Uterus (tissue), 2 donors: Measurements from ENCODE around the gene CDH4.

Experiments
- POLR2A ChIP-seq, 2 donors: fragments of 450-650 bp; IDR thresholded peaks; one replicate each; pipeline ENCODE4 v1.6.1; 2016; ENCODE audit warnings: antibody characterized with exemption in 2 of 2, mild to moderate bottlenecking in 1 of 2, moderate library complexity in 1 of 2
- TF ChIP-seq, protein P1 (sequence below), 4 experiments: fragments of 200-600 bp in 2 of 4; fragments of 450-650 bp in 2 of 4; sonication (generic) in 2 of 4; IDR thresholded peaks; one replicate each; pipeline ENCODE4 v1.5.1; 2016 to 2019; ENCODE audit warnings: antibody characterized with exemption in 4 of 4, mild to moderate bottlenecking in 2 of 4, moderate library complexity in 1 of 4

GRCh38 chr20:61902221-61902869 is 650.3 kb downstream of the CDH4 start:
- no peak for TF ChIP-seq POLR2A (IDR thresholded peaks at IDR 0.05)
- TF ChIP-seq, protein P1, sequence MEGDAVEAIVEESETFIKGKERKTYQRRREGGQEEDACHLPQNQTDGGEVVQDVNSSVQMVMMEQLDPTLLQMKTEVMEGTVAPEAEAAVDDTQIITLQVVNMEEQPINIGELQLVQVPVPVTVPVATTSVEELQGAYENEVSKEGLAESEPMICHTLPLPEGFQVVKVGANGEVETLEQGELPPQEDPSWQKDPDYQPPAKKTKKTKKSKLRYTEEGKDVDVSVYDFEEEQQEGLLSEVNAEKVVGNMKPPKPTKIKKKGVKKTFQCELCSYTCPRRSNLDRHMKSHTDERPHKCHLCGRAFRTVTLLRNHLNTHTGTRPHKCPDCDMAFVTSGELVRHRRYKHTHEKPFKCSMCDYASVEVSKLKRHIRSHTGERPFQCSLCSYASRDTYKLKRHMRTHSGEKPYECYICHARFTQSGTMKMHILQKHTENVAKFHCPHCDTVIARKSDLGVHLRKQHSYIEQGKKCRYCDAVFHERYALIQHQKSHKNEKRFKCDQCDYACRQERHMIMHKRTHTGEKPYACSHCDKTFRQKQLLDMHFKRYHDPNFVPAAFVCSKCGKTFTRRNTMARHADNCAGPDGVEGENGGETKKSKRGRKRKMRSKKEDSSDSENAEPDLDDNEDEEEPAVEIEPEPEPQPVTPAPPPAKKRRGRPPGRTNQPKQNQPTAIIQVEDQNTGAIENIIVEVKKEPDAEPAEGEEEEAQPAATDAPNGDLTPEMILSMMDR (IDR thresholded peaks at IDR 0.05) = no peak
